Activated gamma-delta T cell treated with Interleukin-2 at 50 U/mL for 16 hours (primary cell): ENCODE results near the gene BEAN1.
"Not testable (repeated sequence)": the region's sequence is repeated elsewhere in the genome, so short reads cannot be mapped to it uniquely, and the experiment has no call there.

Experiments used
- DNase-seq: peaks from one replicate; pipeline ENCODE4 v3.0.0-alpha.2; 2020

Gene BEAN1

DNA sequence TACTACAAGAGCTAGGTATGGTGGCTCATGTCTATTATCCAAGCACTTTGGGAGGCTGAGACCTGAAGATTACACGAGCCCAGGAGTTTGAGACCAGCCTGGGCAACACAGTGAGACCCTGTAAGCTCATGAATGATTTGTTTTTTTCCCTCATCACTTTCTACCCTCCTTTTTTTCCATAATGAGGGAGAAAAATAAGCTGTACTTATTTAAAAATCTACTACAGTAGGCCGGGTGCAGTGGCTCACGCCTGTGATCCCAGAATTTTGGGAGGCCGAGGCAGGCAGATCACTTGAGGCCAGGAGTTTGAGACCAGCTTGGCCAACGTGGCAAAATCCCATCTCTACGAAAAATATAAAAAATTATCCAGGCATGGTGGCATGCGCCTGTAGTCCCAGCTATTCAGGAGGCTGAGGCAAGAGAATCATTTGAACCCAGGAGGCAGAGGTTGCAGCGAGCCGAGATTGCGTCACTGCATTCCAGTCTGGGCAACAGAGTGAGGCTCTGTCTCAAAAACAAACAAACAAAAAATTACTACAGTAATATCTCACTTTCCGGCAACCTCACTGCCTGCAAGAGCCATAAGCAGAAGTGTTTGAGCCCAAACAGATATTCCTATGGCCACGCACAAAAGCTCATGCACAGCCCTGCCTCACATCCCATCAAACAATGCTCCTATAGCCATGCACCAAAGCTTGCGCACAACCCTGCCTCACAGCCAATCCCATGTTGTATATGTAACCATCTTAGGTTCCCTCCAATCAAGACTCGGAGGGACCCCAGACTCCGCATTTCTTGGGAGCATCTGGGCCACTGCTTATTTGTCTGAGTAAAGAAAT is 85.4 kb downstream of the BEAN1 start:
- no peak for DNase-seq

DNA sequence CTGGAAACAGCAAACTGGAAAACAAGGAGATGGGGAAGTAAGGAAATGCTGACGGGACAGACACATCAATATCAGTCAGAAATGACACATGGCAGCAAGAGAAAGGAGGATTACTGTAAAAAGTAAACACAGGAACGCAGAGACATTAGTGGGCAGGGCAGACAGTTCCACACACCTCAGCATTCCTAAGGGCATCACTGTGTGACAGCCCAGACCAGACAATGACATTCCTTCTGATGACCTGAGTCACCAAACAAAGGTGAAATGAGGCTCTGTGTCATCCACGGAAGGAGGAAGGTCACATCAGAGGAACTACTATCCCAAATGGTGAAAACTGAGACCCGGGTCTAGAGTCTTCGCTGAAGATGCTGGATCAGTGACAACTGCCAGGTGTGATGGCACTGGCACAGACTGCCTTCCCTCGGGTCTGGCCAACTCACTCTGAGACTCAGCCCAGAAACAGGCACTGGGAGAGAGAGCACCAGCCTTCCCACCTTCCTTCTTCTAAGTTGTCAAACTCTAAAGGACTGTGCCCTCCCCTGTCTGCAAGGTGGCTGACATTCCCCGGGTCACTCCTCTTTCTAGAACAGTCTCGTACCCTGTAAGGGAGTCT is 86.1 kb downstream of the BEAN1 start:
- DNase-seq: no peak

DNA sequence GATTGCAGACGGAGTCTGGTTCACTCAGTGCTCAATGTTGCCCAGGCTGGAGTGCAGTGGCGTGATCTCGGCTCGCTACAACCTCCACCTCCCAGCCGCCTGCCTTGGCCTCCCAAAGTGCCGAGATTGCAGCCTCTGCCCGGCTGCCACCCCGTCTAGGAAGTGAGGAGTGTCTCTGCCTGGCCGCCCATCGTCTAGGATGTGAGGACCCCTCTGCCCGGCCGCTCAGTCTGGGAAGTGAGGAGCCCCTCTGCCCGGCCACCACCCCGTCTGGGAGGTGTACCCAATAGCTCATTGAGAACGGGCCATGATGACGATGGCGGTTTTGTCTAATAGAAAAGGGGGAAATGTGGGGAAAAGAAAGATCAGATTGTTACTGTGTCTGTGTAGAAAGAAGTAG is 87.3 kb downstream of the BEAN1 start:
- DNase-seq: not testable (repeated sequence)

DNA sequence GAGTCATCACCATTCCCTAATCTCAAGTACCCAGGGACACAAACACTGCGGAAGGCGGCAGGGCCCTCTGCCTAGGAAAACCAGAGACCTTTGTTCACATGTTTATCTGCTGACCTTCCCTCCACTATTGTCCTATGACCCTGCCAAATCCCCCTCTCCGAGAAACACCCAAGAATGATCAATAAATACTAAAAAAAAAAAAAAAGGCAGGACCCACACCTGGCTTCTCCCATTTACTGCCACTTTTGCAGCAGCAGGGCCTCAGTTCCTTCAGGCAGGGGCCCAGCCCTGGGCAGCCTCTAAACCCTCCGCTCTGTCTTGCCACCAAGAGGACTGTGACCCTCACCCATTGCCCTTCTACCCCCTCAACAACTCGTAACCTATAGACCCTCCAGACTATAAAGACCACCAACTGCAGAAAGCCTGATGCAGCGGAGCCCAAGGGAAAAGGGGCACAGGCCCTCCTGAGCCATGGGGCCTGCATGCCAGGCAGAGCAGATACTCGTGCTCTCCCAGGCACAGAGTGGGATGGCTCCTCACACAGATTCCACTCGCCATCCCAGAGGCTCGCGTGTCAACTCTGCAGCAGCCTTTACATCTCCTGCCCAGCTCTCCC is 88.0 kb downstream of the BEAN1 start:
- DNase-seq: not testable (repeated sequence)

DNA sequence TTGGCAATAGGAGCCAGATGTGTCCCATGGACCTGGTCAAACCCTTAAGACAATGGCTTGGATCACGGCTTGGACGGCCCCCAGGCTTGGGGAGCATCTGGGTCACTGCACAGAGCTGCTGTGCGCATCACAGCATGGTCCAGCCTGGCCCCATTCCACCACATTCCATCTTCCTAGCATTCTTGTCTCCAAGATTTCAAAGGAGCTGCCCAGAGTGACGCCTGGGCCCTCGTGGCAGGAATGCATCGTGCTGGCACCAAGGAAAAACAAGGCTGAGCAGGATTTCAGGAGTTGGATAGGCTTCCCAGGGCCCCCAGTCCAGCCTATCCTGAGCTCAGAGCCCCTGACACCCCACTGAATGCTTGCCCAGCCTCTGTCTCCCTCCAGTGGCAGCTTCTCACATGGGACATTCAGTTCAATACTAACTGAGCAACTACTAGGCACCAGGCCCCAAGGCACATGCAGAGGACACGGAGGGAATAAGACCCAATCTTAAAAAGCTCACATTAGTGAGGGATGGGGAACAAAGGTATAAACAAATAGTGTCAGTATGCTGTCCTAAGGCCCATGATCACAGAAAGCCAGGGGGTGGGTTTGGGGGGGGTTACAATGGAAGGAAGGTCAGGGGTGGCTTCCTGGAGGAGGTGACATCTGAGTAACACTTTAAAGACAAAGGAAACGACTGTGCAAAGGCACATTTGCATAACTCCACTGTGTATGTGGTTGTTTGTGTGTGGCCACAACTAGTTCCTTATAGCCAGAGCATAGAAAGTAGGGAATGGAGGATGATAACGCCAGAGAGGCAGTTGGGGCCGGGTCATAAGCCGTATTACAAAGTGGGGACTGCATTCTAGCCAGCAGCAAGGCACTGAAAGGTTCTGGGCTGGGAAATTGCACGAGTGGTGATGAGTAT is 88.8 kb downstream of the BEAN1 start:
- no peak for DNase-seq

DNA sequence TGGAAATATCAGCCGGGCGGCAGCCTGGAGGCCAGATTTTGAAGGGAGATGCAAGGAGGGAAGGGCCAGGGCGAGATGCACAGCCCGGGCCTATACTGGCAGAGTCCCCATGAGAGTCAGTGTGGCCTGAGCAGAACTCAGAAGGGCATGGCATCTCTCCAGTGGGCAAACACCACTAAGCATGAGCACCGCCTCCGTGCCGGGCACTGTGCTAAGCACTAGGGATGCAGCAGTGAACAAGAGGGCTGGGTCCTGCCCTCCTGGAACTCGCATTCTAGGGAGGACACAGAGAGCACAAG is 89.4 kb downstream of the BEAN1 start:
- no peak for DNase-seq

DNA sequence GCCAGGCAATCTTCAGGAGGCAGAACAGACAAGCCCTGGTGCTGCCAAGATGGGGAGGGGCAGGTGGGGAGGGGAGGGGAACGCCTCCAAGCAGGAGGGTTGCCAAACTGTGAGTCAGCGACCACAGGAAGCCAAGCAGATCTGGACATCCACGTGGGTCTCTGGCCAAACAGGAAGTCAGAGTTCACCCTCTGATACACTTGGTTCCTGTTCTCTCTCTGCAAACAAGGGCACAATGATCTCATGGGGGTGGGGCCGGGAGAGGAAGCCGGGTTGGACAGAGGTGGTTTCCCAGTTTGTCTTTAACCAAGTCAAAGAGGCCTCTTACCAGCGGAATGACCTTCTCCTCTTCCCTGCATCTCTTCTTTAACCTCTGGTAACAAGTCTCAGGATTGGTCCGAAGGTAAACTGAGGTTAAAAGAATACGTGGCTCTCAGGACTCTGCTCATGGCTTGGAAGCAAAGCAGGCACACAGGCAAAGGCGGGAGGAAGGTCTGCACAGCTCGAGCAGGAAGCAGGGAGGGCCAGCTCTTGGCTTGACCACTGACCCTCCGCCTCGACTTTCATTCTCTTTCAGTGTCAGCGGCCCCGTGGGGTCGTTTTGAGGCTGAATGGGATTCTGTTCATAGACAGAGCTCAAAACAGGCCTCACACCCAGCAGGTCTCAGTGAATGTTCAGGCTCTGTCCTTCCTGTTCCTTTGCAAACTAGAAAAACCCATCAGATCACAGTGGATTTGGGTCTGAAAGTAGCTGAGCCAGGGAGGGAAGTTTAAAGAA is 89.9 kb downstream of the BEAN1 start:
- DNase-seq: peak; percentile 81

DNA sequence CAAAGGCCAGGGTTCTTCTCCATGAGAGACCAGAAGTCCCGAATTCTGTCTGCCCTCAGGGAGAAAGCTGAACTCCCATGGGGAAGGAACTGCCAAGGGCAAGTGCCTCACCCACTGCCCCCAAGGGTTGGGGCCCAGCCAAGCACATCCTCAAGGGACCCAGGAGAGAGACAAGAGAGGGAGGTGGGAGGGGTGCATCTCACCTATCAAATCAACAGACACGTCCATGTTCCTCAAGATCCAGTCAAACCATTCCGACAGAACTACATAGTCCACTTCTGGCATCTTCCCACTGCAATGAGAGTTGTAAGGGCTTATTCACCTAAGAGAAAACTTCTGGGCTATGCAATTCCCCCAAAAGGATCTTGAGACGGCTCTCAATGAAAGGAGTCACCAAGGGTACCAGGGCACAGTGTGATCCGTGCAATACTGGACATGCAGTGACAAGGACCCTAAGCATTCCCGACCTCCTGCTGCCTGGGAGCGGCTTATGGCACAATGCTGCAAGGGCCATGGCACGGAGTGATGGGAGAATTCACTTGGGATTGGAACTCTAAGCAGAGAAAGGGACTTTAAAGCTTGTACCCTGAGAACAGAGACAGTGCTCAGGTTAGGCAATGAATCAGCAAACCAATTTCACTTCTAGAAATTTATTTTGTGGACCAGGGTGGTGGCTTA is 90.6 kb downstream of the BEAN1 start:
- DNase-seq: no peak

DNA sequence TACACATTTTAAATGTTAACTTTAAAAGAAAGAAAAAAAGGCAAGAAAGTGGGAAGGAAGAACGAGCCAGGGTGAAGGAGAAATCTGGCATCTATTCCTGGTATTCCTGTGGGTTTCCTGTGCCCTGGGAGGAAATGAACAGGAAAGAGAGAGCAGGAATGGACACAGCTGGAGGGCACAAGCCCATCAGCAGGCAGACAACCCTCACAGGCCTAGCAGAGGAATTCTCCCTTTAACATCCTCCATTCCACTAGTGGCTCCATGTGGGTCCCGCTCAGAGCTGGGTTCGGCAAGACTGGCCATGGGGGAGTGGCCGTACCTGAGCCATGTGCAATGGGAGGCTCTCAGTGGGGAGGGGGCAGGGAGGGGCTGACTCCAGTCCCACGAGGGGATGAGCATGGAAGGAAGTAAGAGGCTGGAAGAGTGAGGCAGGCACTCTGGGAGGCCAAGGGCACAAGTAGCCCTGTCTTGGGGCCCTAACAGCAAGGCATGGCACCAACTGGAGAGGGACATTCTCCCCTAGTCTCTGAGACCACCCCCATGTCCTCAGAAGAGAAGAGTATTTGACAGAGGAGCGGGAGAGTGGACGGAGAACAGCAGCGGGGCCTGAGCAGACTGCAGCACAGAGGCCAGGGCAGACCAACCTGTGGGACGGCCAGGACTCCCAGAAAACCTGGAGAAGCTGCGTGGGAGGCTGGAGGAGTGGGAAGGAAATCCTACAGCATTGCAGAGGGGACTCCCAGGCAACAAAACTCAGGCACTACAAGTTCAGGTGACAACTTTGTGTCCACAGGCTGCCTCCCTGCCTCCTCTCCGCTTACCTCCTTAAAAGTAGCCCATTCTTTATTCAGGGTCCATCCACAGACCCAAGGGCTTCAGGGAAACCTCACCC is 92.6 kb downstream of the BEAN1 start:
- DNase-seq: no peak

DNA sequence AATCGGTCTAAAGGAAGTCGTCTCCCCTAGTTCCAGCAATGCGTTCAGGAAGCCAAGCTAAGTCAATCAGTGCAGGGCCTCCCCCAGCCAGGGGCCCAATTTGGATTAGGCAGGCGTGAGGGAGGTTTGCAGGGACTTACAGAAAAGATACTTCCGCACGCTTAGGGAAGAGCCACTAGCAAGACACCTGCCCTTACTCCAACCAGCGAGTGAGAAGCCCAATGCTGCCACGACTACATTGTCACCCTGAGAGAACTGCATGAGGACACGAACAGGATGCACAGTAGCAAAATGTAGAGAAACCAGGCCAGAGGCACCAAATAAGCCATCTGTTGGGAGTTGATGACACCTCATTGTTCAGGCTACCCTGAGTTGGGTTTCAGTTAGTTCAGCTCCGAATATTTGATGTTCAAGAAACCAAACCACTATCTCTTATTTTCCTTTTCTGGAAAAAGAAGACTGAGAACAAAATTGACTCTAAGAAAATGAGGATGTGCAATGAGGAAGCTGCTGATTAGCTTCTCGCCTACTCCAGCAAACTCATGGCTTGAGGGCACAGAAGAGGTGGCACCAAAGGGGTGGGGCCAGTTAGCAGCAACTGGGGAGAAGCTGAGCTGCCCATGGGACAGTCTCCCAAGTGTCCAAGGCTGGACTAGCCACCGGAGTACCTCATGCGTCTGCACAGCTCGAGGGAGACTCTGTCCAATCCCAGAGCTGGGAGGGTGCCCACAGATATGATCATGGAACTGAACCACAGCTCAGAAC is 93.5 kb downstream of the BEAN1 start:
- DNase-seq: no peak

DNA sequence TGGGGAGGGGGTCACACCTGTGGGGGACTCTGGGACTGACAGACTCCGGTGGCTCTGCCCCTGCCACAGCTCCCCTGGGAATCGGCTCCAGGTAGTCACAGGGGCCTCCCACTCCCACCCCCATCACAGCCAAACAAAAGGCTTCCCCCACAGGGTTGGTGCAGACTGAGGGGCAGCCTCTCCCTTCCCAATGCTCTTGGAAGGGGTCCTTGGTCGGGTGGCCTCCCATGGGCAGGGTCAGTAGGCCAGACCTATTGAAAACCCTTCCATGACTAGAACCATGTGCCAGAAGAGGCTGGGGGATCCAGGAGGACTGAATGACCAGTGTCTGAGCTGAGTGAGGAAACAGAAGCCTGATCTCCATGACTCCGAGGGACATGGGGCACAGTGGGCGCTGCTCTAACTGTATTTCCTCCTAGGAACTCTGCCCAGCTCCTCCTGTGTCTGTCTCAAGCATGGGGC is 94.2 kb downstream of the BEAN1 start:
- DNase-seq: no peak

DNA sequence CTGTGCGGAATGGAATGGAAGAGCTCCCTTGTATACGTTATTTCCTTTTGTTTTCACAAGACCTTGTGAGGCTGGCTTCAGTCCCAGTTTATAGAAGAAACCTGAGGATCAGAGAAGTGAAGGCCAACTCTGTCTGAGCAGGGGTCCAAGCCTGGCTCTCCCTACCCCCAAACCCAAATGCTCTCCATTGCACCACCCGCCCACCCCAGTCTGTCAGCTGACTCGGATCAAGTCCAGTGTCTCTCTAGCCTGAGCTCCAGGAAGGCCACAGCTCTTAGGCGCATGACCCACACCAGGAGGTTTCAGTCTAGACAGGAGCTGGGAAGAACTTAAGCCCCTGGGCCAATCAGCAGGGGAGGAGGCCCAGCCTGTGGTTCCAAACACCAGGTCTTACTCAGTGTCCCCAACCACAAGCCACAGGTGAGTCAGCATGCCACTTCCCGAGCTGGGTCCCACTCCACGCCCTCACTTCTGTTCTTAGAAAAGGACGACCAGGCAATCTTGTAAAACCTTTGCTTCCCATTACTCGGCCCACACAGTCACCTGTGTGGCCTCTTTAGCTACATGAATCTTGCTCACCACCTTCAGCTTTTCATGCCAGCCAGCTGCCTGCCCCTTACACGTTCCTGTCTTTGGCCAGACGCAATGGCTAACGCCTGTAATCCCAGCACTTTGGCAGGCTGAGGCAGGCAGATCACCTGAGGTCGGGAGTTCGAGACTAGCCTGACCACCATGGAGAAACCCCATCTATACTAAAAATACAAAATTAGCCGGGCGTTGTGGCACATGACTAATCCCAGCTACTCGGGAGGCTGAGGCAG is 95.1 kb downstream of the BEAN1 start:
- peak; percentile 88 for DNase-seq

DNA sequence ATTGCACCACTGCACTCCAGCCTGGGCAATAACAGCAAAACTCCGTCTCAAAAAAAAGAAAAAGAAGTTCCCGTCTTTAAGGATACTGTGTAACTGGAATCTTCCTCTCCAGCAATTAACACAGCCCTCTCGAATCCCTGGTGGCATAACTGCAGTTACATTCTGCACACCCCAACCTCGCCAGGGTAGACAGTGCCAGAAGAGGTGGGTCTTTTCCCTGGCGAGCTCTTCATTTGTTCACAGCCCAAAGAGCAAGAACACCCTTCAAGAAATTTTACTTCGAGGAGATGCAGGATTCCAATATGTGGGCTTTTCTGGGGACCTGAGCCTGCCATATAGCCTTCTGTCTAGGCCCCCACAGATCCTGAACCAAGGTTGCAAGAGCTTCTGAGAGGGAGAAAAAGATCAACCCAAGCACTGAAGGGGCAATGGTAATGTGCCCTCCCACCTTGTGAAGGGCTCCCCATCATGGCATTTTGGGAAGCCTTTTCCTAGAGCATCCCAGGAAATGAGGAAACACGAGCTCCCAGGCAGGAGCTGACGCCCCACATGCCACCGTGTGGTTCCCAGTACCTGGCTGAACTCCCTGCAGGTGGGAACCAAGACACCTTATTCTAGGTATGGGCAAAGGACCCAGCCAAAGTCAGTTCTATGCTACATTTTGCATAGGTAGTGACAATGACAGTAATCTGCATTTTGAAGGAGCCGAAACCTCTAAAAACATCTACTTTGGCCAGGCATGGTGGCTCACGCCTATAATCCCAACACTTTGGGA is 95.9 kb downstream of the BEAN1 start:
- DNase-seq: no peak

DNA sequence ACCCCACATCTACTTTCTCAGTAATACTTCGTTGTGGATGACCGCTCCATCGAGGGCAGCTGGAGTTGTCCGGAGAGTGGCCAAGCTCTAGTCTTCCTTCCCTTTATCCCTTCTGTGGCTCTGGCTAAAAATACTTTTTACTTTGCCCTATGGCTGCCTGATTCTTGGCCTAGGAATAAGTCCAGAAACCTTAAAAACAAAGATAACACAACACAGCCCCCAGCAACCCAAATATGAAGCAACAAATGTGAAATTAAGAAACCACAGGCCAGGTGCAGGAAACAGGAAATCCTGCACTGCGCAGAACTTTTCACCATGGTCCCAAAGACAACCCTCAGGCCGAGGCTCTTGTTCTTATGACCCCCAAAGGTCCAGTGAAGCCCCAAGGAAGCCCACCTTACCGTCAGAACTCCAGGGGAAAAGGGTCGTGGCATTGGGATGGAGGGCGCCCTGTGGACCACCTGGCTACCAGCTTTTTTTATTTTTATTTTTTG is 96.8 kb downstream of the BEAN1 start:
- peak; percentile 53 for DNase-seq

DNA sequence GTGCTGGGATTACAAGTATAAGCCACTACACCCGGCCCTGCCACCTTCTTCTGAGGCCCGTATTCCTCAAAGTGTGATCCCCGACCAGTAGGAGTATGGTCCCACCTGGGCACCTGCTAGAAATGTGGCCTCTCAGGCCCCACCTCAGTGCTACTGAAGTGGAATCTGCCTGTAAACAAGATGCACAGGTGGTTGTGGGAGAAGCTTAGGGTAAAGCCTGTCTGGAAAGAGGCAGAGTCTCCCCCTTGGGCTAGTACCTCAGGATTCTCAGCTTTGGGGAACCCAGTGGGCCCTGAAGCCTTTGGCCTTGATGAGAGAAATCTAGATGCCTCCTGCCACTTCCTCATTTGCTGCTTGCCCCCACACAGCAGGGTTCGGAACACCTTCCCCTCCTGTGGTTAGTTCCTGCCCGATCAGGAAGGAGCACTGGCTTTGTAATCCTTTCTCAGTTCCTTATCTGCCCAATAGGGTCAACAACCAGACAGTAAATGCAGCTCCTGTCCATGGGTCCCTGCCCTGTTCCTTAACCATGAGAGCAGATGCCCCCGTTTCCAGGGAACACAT is 97.6 kb downstream of the BEAN1 start:
- no peak for DNase-seq

DNA sequence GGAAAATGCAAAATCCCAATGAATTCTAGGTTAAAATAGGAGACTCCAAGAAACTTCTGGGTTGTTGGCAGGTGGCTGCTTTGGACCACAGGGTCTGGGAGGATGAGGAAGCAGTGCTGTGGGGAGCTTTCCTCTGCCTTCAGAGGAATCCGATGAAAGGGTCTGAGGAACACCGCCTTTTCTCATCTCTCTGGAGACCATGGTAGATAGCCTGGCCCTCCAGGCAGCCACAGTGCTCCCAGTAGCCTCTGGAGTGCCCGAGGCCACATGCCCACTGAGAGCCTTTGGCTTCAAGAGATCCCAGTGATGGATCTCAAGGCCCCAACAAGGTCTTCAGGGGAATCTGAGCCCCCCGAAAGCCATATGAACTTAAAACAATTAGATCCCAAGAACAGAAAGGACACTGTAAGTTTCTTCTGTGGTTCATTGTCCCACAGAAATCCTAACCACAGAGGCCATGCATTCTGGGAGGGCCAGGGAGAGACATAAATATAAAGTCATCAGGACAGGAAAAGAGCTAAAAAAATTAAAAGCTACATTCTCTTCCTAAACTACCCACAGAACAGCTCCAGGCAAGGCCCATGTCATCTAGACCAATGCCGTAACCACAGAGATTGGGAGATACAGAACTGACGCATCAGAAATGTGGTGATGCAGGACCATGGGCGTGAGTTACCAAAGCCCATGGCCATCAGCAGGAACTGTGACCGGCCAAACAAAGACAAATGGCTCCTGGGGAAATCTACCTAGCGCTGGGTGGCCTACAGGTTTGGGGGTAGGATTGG is 98.5 kb downstream of the BEAN1 start:
- DNase-seq: no peak

DNA sequence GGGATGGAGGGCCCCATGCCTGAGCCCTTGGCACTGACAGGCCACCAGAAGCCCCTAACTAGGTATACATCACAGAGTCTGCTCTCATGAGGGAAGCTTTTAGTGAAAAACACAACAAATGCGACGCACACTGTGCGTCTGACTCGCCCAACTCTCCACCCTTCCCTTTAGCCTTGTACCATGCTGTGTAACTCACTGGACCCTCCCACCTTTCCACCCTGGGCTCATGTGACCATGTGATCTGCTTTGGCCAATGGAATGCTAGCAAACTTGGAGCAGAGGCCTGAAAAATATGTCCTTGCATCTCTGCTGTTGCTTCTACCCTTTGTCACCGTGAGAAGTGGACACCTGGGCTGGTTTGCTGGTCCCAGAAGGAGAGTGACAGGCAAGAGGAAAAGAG is 101.2 kb downstream of the BEAN1 start:
- DNase-seq: no peak
